CD8-positive, alpha-beta memory T cell (primary cell): ENCODE results near the gene FOXE1. TPM values are rescaled to one million over a fixed set of nuclear protein-coding genes. Genes with fewer than 3 reads are reported as not detected.
A peak's percentile ranks its signal among the peaks of the same experiment; 100 is the strongest.

Source experiments
- CTCF ChIA-PET: fragments of 350-600 bp; sonication (Branson Sonifier 250); formaldehyde crosslinking; loops from one replicate; lab custom pipeline; 2021; ENCODE audit warnings: antibody characterized with exemption; lab: Charles Lee
- POLR2A ChIA-PET: fragments of 350-600 bp; sonication (Branson Sonifier 250); formaldehyde crosslinking; loops from one replicate; lab custom pipeline; 2021; ENCODE audit warnings: antibody characterized with exemption; lab: Charles Lee
- DNase-seq, 5 donors: peaks; one replicate each; pipeline versions ENCODE4 v3.0.0 to v3.0.0-alpha.2; 2020 to 2022; ENCODE audit warnings: mixed read lengths in 1 of 5
- H3K27ac ChIP-seq: one replicate; pipeline ENCODE4 v1.7.0; 2013; ENCODE audit warnings: low read depth, mild to moderate bottlenecking, low read length, moderate library complexity
- H3K27me3 ChIP-seq: 2 replicates; pipeline ENCODE4 v1.7.0; 2013; ENCODE audit warnings: low read length, mild to moderate bottlenecking; ENCODE audit not compliant: insufficient read depth, poor library complexity, severe bottlenecking
- H3K36me3 ChIP-seq: 2 replicates; pipeline ENCODE4 v1.7.0; 2013; ENCODE audit warnings: mild to moderate bottlenecking, low read length, moderate library complexity; ENCODE audit not compliant: insufficient read depth
- H3K4me1 ChIP-seq: 2 replicates; pipeline ENCODE4 v1.7.0; 2013; ENCODE audit warnings: mild to moderate bottlenecking, low read length, moderate library complexity; ENCODE audit not compliant: insufficient read depth
- H3K4me3 ChIP-seq: 2 replicates; pipeline ENCODE4 v1.7.0; 2013; ENCODE audit warnings: mild to moderate bottlenecking, low read length
- H3K9me3 ChIP-seq: 2 replicates; pipeline ENCODE4 v1.7.0; 2013; ENCODE audit warnings: mild to moderate bottlenecking, low read length
- H3K27ac Mint-ChIP-seq, 8 donors: one replicate each; pipeline ENCODE4 v1.8.0; 2020 to 2021; ENCODE audit warnings: mixed read lengths in 8 of 8, mild to moderate bottlenecking in 6 of 8, inconsistent platforms in 3 of 8, moderate library complexity in 3 of 8
- H3K27me3 Mint-ChIP-seq, 2 donors: one replicate each; pipeline ENCODE4 v1.8.0; 2020 to 2021; ENCODE audit warnings: mixed read lengths in 2 of 2, mild to moderate bottlenecking in 1 of 2, moderate library complexity in 1 of 2
- H3K36me3 Mint-ChIP-seq, 3 donors: one replicate each; pipeline ENCODE4 v1.8.0; 2020 to 2021; ENCODE audit warnings: mixed read lengths in 3 of 3, inconsistent platforms in 1 of 3, mild to moderate bottlenecking in 1 of 3
- H3K4me1 Mint-ChIP-seq, 3 donors: one replicate each; pipeline ENCODE4 v1.8.0; 2020 to 2021; ENCODE audit warnings: mixed read lengths in 3 of 3, inconsistent platforms in 1 of 3, mild to moderate bottlenecking in 1 of 3
- H3K4me3 Mint-ChIP-seq, 7 donors: one replicate each; pipeline ENCODE4 v1.8.0; 2020 to 2021; ENCODE audit warnings: mixed read lengths in 7 of 7, mild to moderate bottlenecking in 6 of 7, moderate library complexity in 4 of 7, inconsistent platforms in 2 of 7
- H3K9me3 Mint-ChIP-seq, 5 donors: one replicate each; pipeline ENCODE4 v1.8.0; 2020 to 2022; ENCODE audit warnings: mixed read lengths in 5 of 5, mild to moderate bottlenecking in 3 of 5, moderate library complexity in 2 of 5, inconsistent platforms in 1 of 5
- polyA plus RNA-seq: library from polyadenylated mRNA; unstranded; fragments of 300-500 nt; fragmentation: Illumina TruSeq; gene quantifications from one replicate; pipeline ENCODE4 v1.2.3, GENCODE V29; 2021
- total RNA-seq, 2 experiments: library from RNA; stranded (reverse); gene quantifications; one replicate each; pipeline ENCODE4 v1.2.3, GENCODE V29; 2021

Gene FOXE1
- total and polyA plus RNA-seq, 3 experiments from 2014 or later: 0.07 TPM; not detected in 2

DNA sequence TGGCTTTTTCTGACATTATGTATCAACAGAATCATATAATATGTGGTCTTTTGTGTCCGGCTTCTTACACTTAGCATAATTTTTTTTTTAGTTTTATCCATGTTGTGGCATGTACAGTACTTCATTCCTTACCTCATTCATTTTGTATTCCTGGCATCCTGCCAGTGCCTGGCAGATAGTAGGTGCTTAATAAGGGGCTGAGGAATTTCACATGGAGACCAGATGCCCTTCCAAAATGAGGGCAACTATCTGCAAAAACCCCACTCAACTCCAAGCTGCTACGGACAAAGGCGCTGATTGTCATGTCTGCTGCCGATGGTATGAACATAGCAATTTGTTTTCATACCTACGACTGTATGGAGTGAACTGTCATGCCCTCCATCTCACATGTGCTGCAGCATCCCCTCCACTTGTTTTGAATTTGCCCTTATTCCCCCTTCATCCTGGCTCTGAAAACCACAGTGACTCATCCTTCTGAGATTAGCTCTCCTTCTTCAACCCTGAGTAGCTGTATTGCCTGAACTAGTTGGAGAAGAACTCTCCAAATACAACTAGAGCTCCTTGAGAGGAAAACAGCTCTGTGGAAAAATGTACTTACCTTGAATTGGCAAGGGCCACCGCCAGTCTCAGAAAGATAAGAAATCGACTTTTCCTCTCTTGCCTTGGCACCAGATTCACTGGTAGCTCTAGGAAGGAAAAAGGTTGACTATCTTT is 41.3 kb upstream of the FOXE1 start:
- Histone ChIP-seq H3K4me3 (no peak overlapping the region), H3K4me1 (no peaks in the 10 kb centered on the region), H3K27me3 (peaks cover 7% of the 10 kb centered on the region), H3K27ac (no peak overlapping the region), H3K36me3 (no peaks in the 10 kb centered on the region), H3K9me3 (no peaks in the 10 kb centered on the region)
- no peak overlapping the region for H3K27ac Mint-ChIP-seq
- H3K4me1 Mint-ChIP-seq: no peaks in the 10 kb centered on the region
- H3K4me3 Mint-ChIP-seq: no peak overlapping the region
- ChIA-PET POLR2A (no interaction called here), CTCF (no interaction called here)
- H3K36me3 Mint-ChIP-seq: peaks cover 0 to 9% (median 0%) of the 10 kb centered on the region in 3 donors
- peaks cover 4 to 14% (median 5%) of the 10 kb centered on the region in 5 donors for H3K9me3 Mint-ChIP-seq
- no peak for DNase-seq
- H3K27me3 Mint-ChIP-seq: peaks cover 13 to 24% of the 10 kb centered on the region in 2 donors

DNA sequence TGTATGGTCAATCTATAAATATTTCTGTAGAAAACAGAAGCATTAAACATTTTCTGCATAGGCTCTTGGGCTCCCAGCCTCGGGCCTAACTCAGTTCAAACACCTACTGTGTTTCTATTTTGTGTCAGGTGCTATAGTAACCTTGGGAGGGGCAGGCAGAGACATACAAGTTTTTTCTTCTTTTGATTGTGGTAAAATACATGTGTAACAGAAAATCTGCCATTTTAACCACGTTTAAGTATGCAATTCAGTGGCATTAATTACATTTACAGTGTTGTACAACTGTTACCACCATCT is 40.8 kb upstream of the FOXE1 start:
- Histone ChIP-seq H3K27ac (no peak overlapping the region), H3K4me3 (no peak overlapping the region), H3K27me3 (peaks cover 6% of the 10 kb centered on the region), H3K9me3 (no peaks in the 10 kb centered on the region), H3K4me1 (no peaks in the 10 kb centered on the region), H3K36me3 (no peaks in the 10 kb centered on the region)
- ChIA-PET POLR2A (no interaction called here), CTCF (no interaction called here)
- Mint-ChIP-seq H3K27me3 (peaks cover 13 to 24% of the 10 kb centered on the region in 2 donors), H3K4me1 (no peaks in the 10 kb centered on the region), H3K27ac (no peak overlapping the region), H3K36me3 (peaks cover 0 to 9% (median 0%) of the 10 kb centered on the region in 3 donors), H3K4me3 (no peak overlapping the region), H3K9me3 (peaks cover 4 to 14% (median 5%) of the 10 kb centered on the region in 5 donors)
- no peak for DNase-seq

DNA sequence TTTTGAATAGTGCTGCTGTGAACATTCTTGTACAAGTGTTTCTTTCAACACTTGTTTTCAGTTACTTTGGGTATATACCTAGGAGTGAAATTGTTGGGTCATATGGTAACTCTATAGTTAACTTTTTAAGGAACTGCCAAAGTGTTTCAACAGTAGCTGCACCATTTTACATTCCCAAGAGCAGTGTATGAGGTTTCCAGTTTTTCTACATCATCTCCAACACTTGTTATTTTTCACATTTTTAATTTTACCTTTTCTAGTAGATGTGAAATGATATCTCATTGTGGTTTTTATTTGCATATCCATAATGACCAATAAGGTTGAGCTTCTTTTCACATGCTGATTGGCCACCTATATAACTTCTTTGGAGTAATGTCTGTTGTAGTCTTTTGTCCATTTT is 40.0 kb upstream of the FOXE1 start:
- H3K27ac Mint-ChIP-seq: no peak overlapping the region
- no peak for DNase-seq
- H3K9me3 ChIP-seq: no peaks in the 10 kb centered on the region
- H3K4me1 ChIP-seq: no peaks in the 10 kb centered on the region
- no peaks in the 10 kb centered on the region for H3K4me1 Mint-ChIP-seq
- H3K27ac ChIP-seq: no peak overlapping the region
- H3K27me3 ChIP-seq: peaks cover 4% of the 10 kb centered on the region
- H3K36me3 Mint-ChIP-seq: peaks cover 0 to 16% (median 3%) of the 10 kb centered on the region in 3 donors
- H3K9me3 Mint-ChIP-seq: peaks cover 4 to 14% (median 5%) of the 10 kb centered on the region in 5 donors
- H3K27me3 Mint-ChIP-seq: peaks cover 11 to 24% of the 10 kb centered on the region in 2 donors
- no peak overlapping the region for H3K4me3 ChIP-seq
- H3K36me3 ChIP-seq: no peaks in the 10 kb centered on the region
- POLR2A ChIA-PET: no interaction called here
- CTCF ChIA-PET: no interaction called here
- H3K4me3 Mint-ChIP-seq: no peak overlapping the region

DNA sequence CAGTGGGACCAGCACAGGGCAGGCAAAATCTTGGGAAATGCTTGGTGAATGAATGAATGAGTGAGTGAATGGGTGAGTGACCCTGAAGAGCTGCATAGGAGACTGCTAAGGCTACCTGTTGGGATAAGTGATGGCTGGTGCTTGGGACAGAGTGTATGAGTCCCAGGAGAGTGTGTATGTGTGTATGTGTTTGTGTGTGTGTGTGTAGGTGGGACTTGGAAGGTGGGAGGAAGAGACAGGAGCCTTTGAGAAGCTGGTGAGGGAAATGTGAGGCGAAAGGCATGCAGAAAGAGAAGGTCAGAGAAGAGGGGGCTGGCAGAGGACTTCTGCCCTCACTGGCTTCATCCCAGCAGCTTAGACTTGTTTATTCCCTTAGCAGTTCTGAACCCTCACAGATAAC is 33.3 kb upstream of the FOXE1 start:
- CTCF ChIA-PET: no interaction called here
- H3K9me3 Mint-ChIP-seq: peaks cover 0 to 7% (median 4%) of the 10 kb centered on the region in 5 donors
- no peak overlapping the region for H3K4me3 Mint-ChIP-seq
- no peak for DNase-seq
- H3K27ac Mint-ChIP-seq: no peak overlapping the region
- no peaks in the 10 kb centered on the region for H3K36me3 ChIP-seq
- no peaks in the 10 kb centered on the region for H3K9me3 ChIP-seq
- H3K4me1 Mint-ChIP-seq: no peaks in the 10 kb centered on the region
- H3K27me3 ChIP-seq: peaks cover 4% of the 10 kb centered on the region
- no peak overlapping the region for H3K27ac ChIP-seq
- POLR2A ChIA-PET: interaction anchor here (0.6 kb wide), 1 partner anchor 187 kb away, joined by 3 read pairs; the partner anchor contains the start of gene TSTD2
- H3K4me1 ChIP-seq: no peaks in the 10 kb centered on the region
- no peak overlapping the region for H3K4me3 ChIP-seq
- peaks cover 0 to 33% (median 4%) of the 10 kb centered on the region in 3 donors for H3K36me3 Mint-ChIP-seq
- H3K27me3 Mint-ChIP-seq: peaks cover 33 to 63% of the 10 kb centered on the region in 2 donors

DNA sequence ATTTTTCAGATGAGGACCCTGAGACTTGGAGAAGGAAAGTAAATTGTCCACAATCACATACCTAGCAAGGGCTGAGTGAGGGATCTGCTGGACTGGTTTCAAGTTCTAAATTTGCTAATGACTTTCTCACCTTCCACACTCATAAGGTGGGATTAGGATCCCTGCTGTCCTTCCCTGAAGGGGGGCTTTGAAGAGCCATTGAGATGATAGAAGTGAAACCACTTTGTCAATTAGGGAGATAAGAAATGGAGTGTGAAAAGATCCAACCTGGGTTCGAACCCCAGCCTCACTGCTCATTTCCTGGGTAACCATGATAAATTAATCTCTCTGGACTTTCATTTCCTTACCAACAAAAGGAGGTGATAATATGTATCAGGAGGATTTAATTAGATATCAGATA is 32.7 kb upstream of the FOXE1 start:
- Mint-ChIP-seq H3K27ac (no peak overlapping the region), H3K9me3 (peaks cover 0 to 7% (median 4%) of the 10 kb centered on the region in 5 donors), H3K4me1 (no peaks in the 10 kb centered on the region), H3K27me3 (peaks cover 38 to 69% of the 10 kb centered on the region in 2 donors), H3K36me3 (peaks cover 0 to 33% (median 4%) of the 10 kb centered on the region in 3 donors), H3K4me3 (no peak overlapping the region)
- Histone ChIP-seq H3K27me3 (peaks cover 4% of the 10 kb centered on the region), H3K27ac (no peak overlapping the region), H3K36me3 (no peaks in the 10 kb centered on the region), H3K9me3 (no peaks in the 10 kb centered on the region), H3K4me3 (no peak overlapping the region), H3K4me1 (no peaks in the 10 kb centered on the region)
- ChIA-PET POLR2A (no interaction called here), CTCF (no interaction called here)
- DNase-seq: no peak

DNA sequence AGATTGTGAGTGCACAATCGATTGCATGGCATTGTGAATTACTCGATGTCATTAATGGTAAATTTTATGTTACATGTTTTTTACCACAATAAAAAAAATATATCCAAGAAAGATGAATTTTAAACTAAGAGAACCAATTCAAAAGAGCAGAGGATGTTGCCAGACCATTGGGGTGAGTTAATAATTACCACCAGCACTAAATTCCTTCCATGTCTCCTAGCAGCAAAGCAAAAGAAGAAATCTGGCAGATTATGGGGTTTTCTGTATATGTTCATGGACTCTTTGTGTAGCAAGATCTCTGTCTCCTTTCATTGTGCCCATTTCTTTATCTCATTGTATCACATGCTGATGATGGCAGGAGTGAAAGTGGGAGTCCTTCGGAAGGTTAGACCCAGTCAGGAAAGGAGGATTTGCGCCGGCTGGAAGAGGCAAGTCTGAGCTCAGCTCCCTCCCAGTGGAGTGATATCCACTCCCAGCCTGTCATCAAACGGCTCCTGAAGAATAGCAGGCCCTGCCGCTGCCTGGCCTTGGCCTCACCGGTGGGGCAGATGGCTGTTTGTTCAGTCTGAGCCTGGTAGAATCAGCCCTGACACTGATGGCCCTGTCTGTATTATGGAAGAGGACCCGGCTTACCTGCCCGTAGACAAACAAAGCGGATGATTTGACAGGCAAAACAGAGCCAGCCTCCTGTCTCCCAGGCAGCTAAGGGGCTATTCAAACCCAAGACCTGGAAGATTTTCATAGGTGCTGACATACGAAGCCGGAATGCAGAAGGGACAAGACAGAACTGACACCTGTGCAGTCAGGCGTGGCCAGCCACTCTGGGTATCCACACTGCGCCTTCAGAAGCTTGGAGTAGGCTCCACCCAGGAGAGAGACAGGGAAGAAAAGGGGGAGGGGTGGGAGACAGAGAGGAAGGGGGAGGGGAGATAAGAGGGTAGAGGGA is 21.9 kb upstream of the FOXE1 start:
- Histone ChIP-seq H3K27me3 (no peaks in the 10 kb centered on the region), H3K4me3 (no peak overlapping the region), H3K4me1 (no peaks in the 10 kb centered on the region), H3K36me3 (no peaks in the 10 kb centered on the region), H3K9me3 (no peaks in the 10 kb centered on the region), H3K27ac (no peak overlapping the region)
- ChIA-PET POLR2A (no interaction called here), CTCF (no interaction called here)
- no peak for DNase-seq
- Mint-ChIP-seq H3K27ac (peak overlapping the region in 1 of 8 donors; percentile 28), H3K9me3 (peaks cover 0 to 3% (median 0%) of the 10 kb centered on the region in 5 donors), H3K27me3 (peaks cover 9 to 47% of the 10 kb centered on the region in 2 donors), H3K4me1 (no peaks in the 10 kb centered on the region), H3K36me3 (peaks cover 0 to 4% (median 0%) of the 10 kb centered on the region in 3 donors), H3K4me3 (no peak overlapping the region)

DNA sequence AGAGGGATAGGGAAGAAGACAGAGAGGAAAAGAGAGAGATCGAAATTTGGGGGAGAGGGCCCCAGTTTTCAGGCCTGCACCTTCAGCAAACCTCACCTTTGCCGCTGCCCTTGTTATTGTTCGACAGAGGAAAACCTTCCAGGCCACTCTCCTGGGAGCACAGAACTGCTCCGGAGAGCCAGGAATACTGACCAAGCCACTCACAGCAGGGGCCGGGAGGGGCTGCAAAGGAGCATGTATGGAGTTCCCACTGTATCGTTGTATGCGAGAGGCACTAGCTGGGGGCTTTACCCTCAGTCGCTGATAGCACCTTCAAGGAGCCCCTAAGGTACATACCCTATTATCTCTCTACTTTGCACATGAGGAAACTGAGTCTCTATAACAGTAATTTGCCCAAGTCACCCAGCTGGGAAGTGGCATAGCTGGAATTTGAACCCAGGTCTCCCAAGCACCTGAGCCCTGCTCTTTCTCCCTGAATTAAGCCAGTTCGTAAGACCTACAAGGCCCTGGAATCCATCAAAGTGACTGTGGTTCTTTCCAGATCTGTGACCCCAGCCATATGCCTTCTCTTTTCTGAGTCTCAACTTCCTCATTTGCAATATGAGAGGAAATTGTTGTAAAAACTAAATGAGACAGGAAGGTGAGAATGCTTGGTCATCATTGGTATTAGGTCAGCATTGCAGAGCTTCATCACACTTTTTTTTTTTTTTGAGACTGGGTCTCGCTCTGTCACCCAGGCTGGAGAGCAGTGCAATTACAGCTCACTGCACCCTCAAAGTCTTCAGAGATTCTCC is 21.0 kb upstream of the FOXE1 start:
- H3K27me3 ChIP-seq: no peaks in the 10 kb centered on the region
- Mint-ChIP-seq H3K27ac (no peak overlapping the region), H3K36me3 (peaks cover 0 to 7% (median 0%) of the 10 kb centered on the region in 3 donors), H3K4me1 (no peaks in the 10 kb centered on the region), H3K27me3 (peaks cover 13 to 48% of the 10 kb centered on the region in 2 donors), H3K4me3 (no peak overlapping the region), H3K9me3 (peaks cover 0 to 3% (median under 1%) of the 10 kb centered on the region in 5 donors)
- no peaks in the 10 kb centered on the region for H3K9me3 ChIP-seq
- H3K27ac ChIP-seq: no peak overlapping the region
- no peaks in the 10 kb centered on the region for H3K36me3 ChIP-seq
- H3K4me3 ChIP-seq: no peak overlapping the region
- CTCF ChIA-PET: no interaction called here
- H3K4me1 ChIP-seq: no peaks in the 10 kb centered on the region
- no peak for DNase-seq
- POLR2A ChIA-PET: no interaction called here
